Measurements from ENCODE around the gene GNPNAT1.

Gene GNPNAT1

DNA sequence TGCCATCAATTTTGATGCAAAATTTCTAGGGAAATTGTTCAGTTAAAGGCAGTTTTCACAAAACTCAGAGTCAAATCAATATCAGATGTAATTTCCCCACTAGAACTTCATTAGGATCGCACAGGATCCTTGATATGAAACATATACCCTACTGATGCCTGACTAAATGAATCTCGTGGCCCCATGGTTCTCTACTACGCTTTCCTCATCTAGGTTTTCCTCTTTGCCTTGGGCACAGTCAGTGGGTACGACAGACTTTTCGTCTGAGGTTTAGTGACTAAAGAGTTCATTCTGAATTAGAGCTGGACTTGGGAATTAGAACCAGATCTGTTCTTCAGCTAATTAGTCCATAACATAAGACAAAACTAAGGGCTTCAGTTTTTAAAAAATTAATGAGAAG is 42.5 kb upstream of the GNPNAT1 start:
- DNase-seq (ENCODE audit: low read depth), result no peak
- in situ Hi-C loops (cut with HindIII; ENCODE audit: low sequenced_read_pairs), result no loop called here
- H3K4me3 ChIP-seq (ENCODE audit: low read depth, low read length), result no peak overlapping the region
- TF ChIP-seq, protein P1, sequence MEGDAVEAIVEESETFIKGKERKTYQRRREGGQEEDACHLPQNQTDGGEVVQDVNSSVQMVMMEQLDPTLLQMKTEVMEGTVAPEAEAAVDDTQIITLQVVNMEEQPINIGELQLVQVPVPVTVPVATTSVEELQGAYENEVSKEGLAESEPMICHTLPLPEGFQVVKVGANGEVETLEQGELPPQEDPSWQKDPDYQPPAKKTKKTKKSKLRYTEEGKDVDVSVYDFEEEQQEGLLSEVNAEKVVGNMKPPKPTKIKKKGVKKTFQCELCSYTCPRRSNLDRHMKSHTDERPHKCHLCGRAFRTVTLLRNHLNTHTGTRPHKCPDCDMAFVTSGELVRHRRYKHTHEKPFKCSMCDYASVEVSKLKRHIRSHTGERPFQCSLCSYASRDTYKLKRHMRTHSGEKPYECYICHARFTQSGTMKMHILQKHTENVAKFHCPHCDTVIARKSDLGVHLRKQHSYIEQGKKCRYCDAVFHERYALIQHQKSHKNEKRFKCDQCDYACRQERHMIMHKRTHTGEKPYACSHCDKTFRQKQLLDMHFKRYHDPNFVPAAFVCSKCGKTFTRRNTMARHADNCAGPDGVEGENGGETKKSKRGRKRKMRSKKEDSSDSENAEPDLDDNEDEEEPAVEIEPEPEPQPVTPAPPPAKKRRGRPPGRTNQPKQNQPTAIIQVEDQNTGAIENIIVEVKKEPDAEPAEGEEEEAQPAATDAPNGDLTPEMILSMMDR (IDR thresholded peaks at IDR 0.05; ENCODE audit: low read depth, low read length, missing control alignments), result no peak

DNA sequence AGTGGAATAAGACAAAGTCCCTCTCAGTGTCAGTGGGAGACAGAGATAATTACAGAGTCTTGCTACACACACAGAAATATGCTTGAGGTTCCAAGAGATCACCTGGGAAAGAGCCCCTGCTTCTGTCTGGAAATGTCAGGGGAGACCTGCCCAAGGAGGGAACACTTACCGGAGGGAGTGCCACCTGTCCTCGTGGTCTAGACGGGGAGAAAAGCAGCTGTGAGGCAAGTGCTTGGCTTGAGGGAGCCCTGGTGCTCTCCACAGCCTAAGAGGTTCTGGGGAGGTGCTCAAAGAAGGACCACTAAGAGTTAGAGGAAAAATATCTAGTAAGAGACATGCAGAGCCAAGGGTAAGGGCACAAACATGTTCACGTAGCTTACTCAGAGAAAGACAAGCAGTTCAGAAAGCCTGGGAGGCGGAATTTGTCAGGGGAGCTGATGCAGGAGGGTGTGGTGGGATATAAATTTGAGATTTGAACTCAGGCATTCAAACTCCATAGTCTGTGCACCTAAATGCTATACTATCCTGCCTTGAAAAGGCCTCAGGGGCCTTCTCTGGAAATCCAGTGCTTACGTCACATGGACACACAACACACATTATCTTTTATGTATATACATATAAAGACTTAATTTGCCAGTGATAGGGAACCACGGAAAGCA is 38.2 kb upstream of the GNPNAT1 start:
- in situ Hi-C loops (cut with HindIII; ENCODE audit: low sequenced_read_pairs), result no loop called here
- TF ChIP-seq, protein P1 (IDR thresholded peaks at IDR 0.05; ENCODE audit: low read depth, low read length, missing control alignments), result no peak
- H3K4me3 ChIP-seq (ENCODE audit: low read depth, low read length), result no peak overlapping the region

DNA sequence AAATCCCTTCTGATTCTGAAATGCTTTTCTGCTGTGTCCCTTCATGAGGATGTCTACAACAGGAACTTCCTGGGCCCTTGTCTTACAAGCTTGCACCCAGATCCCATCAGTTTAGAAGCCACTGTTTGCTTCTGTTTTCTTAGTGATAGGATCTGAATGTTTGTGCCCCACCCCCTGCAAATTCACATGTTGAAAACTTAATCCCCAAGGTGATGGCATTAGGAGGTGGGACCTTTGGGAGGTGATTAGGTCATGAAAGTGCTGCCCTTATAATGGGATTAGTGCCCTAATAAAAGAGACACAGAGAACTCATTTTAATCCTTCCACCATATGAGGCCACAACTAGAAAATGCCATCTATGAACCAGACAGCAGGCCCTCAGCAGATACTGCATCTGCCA is 36.0 kb upstream of the GNPNAT1 start:
- no peak overlapping the region for H3K4me3 ChIP-seq (ENCODE audit: low read depth, low read length)
- no peak for DNase-seq (ENCODE audit: low read depth)
- in situ Hi-C loops (cut with HindIII; ENCODE audit: low sequenced_read_pairs), result no loop called here
- TF ChIP-seq, protein P1 (IDR thresholded peaks at IDR 0.05; ENCODE audit: low read depth, low read length, missing control alignments), result no peak

More for the DNA sequence above, 38.2 kb upstream of the GNPNAT1 start:
- no peak for DNase-seq (ENCODE audit: low read depth)

DNA sequence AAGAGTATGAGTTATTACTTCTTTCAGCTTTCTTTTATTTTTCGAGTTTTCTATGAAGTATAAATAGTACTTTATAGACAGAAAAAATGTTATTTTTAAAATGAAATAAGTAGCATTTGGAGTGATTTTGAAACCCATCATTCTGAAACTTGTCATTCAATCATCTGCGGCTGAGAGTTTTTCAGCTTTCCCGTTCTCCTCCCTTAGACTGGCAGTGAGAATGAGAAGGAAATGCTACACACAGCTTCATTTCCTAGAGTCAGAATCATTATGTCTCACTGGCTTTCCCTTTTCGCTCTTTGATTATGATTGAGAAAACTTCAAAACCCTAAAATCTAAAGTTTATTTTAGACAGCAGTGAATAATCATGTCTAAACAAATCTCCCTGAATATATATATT is 33.7 kb upstream of the GNPNAT1 start:
- TF ChIP-seq, protein P1 (IDR thresholded peaks at IDR 0.05; ENCODE audit: low read depth, low read length, missing control alignments), result no peak
- no peak for DNase-seq (ENCODE audit: low read depth)
- H3K4me3 ChIP-seq (ENCODE audit: low read depth, low read length), result no peak overlapping the region
- in situ Hi-C loops (cut with HindIII; ENCODE audit: low sequenced_read_pairs), result no loop called here

DNA sequence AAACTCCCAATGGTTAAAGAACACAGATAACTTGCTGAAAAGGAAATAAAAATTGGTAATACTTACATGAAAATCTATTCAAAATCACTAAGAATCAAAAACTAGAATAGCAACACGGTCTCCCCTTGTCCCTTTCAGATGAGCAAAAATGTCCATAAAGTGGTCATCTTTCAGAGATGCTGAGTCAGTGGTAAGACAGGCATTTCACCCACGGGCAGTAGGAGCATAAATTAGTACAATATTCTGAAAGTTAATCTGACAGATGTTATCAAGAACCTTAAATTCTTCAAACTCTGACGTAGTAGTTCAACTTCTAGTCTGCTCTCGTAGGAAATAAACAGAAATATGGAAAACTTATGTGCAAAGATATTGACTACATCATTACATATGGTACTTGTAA is 33.1 kb upstream of the GNPNAT1 start:
- TF ChIP-seq, protein P1 (IDR thresholded peaks at IDR 0.05; ENCODE audit: low read depth, low read length, missing control alignments), result no peak
- no peak overlapping the region for H3K4me3 ChIP-seq (ENCODE audit: low read depth, low read length)
- DNase-seq (ENCODE audit: low read depth), result no peak
- in situ Hi-C loops (cut with HindIII; ENCODE audit: low sequenced_read_pairs), result no loop called here

DNA sequence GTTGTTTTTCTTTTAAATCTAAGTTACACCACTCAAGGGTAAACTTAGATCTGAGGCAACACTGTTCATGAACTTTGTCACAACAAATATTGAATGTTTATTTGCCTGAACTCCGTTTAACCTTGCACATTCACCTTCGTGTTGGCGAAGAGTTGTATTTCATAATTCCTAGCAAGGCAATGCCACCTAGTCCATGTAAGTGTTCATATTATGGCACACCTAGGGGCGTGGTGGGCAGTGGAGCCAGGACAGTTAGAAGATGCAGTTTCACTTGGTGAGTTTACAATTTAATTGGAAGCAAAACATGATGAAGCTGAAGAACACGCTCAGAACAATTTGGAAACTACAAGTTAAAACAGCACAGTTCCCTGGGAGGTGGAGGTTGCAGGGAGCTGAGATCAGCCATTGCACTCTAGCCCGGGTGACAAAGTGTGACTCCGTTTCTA is 30.4 kb upstream of the GNPNAT1 start:
- H3K4me3 ChIP-seq (ENCODE audit: low read depth, low read length), result no peak overlapping the region
- TF ChIP-seq, protein P1 (IDR thresholded peaks at IDR 0.05; ENCODE audit: low read depth, low read length, missing control alignments), result no peak
- in situ Hi-C loops (cut with HindIII; ENCODE audit: low sequenced_read_pairs), result no loop called here
- no peak for DNase-seq (ENCODE audit: low read depth)

All from astrocyte of the cerebellum (primary cell).